Type B pancreatic cell (in vitro differentiated cells): ENCODE results near the gene GAPVD1. TPM values are rescaled to one million over a fixed set of nuclear protein-coding genes. Genes with fewer than 3 reads are reported as not detected.
A peak's percentile ranks its signal among the peaks of the same experiment; 100 is the strongest.

Experiments used
- DNase-seq: peaks from one replicate; pipeline ENCODE4 v3.0.0; 2021; ENCODE audit warnings: mixed read lengths; ENCODE audit not compliant: unreplicated experiment; ENCODE audit errors: extremely low spot score
- H3K27ac Mint-ChIP-seq: 2 replicates; pipeline ENCODE4 v1.8.0; 2021; ENCODE audit warnings: mild to moderate bottlenecking, mixed read lengths
- H3K27me3 Mint-ChIP-seq: 2 replicates; pipeline ENCODE4 v1.8.0; 2021; ENCODE audit warnings: mixed read lengths
- H3K36me3 Mint-ChIP-seq: 2 replicates; pipeline ENCODE4 v1.8.0; 2021; ENCODE audit warnings: mixed read lengths
- H3K4me1 Mint-ChIP-seq: one replicate; pipeline ENCODE4 v1.8.0; 2021; ENCODE audit warnings: mixed read lengths; ENCODE audit not compliant: unreplicated experiment
- H3K4me3 Mint-ChIP-seq: 2 replicates; pipeline ENCODE4 v1.8.0; 2021; ENCODE audit warnings: mild to moderate bottlenecking, mixed read lengths
- H3K9me3 Mint-ChIP-seq: 2 replicates; pipeline ENCODE4 v1.8.0; 2021; ENCODE audit warnings: mixed read lengths
- total RNA-seq: library from RNA; stranded (reverse); gene quantifications from 2 replicates; pipeline ENCODE4 v1.2.1, GENCODE V29; 2021; ENCODE audit warnings: low replicate concordance
- TF ChIP-seq, protein P1 (sequence below): fragments of 200-600 bp; sonication (generic); conservative IDR thresholded peaks from 2 replicates; pipeline ENCODE4 v1.5.0; 2021; ENCODE audit warnings: antibody characterized with exemption, mild to moderate bottlenecking

GAPVD1 gene
- total RNA-seq, 1 donor from 2014 or later: 44.4 TPM

DNA sequence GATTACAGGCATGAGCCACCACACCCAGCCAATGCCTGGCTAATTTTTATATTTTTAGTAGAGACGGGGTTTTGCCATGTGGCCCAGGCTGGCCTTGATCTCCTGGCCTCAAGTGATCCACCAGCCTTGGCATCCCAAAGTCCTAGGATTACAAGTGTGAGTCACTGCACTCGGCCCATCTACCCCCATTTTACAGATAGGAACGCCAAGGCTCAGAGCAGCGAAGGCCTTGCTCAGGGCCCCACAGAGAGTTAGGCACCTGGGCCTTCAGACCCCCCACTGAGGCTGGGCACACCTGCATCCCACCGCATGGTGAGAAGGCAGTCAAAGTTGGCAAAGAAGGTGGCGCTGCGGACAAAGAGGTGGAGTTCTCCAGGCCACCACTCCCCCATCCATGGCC lies 143.1 kb downstream of the GAPVD1 start:
- TF ChIP-seq, protein P1, sequence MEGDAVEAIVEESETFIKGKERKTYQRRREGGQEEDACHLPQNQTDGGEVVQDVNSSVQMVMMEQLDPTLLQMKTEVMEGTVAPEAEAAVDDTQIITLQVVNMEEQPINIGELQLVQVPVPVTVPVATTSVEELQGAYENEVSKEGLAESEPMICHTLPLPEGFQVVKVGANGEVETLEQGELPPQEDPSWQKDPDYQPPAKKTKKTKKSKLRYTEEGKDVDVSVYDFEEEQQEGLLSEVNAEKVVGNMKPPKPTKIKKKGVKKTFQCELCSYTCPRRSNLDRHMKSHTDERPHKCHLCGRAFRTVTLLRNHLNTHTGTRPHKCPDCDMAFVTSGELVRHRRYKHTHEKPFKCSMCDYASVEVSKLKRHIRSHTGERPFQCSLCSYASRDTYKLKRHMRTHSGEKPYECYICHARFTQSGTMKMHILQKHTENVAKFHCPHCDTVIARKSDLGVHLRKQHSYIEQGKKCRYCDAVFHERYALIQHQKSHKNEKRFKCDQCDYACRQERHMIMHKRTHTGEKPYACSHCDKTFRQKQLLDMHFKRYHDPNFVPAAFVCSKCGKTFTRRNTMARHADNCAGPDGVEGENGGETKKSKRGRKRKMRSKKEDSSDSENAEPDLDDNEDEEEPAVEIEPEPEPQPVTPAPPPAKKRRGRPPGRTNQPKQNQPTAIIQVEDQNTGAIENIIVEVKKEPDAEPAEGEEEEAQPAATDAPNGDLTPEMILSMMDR: no peak
- no peak for DNase-seq
- H3K4me3 Mint-ChIP-seq: no peak overlapping the region

DNA sequence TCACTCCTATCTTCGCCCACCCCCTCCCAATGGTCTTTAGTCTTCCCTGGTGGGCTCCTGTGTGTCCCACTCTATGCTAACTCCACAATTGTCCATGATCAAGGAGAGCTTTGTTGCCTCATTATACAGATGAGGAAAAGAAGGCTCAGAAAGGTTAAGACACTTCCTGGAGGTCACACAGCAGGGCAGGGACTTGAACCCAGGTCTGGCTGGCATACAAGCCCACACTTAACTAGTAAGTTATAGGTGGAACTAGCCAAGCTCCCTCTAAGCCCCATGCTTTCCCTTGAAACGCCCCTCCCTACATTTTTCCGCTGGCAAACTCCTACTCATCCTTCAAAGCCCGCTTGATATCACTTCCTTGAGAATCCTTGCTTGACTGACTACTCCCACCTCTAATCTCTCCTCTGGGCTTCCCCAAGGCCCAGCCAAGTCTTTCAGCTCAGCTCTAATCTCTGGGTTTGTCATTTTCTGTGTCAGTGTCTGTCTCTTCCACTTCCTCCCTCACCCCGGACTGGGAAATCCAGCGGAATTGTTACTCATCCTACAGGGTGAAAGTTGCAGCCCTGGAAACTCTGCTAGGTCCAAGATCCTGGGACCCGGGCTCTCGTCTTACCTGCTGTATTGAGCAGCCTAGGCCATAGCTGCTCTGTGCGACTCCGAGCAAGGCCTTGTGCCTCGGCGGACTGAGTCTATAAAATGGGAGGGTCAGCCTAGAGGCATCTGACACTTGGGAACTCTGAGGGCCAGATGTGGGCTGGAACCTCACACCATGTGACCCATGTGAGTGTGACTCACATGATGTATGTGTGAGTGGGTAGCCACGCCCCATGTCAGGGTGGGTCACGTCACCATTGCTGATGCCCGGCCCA lies 144.5 kb downstream of the GAPVD1 start:
- H3K4me1 Mint-ChIP-seq: peaks cover 7% of the 10 kb centered on the region
- H3K27me3 Mint-ChIP-seq: peaks cover 17% of the 10 kb centered on the region
- no peaks in the 10 kb centered on the region for H3K36me3 Mint-ChIP-seq
- H3K4me3 Mint-ChIP-seq: peak overlapping the region; percentile 85
- H3K27ac Mint-ChIP-seq: peak overlapping the region; percentile 23
- peaks cover 6% of the 10 kb centered on the region for H3K9me3 Mint-ChIP-seq
- no peak for DNase-seq
- TF ChIP-seq, protein P1: no peak

More for the DNA sequence above, 143.1 kb downstream of the GAPVD1 start:
- Mint-ChIP-seq H3K27me3 (peaks cover 11% of the 10 kb centered on the region), H3K9me3 (peaks cover under 1% of the 10 kb centered on the region), H3K36me3 (no peaks in the 10 kb centered on the region), H3K4me1 (peaks cover 2% of the 10 kb centered on the region), H3K27ac (no peak overlapping the region)

DNA sequence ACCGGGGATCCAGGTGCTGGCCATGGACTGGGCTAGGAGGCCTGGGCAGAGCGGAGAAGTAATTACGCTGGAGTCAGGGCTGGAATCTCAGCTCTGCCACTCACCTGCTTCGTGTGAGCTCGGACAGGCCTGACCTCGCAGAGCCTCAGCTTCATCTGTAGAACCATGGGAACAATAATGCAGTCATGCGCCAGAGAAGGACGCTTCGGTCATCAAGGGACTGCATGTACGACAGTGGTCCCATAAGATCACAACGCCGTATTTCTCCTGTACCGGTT lies 145.1 kb downstream of the GAPVD1 start:
- Mint-ChIP-seq H3K27me3 (peaks cover 17% of the 10 kb centered on the region), H3K9me3 (peaks cover 6% of the 10 kb centered on the region), H3K27ac (peak overlapping the region; percentile 39), H3K36me3 (no peaks in the 10 kb centered on the region), H3K4me1 (peaks cover 7% of the 10 kb centered on the region), H3K4me3 (peak overlapping the region; percentile 85)
- TF ChIP-seq, protein P1: no peak
- no peak for DNase-seq

DNA sequence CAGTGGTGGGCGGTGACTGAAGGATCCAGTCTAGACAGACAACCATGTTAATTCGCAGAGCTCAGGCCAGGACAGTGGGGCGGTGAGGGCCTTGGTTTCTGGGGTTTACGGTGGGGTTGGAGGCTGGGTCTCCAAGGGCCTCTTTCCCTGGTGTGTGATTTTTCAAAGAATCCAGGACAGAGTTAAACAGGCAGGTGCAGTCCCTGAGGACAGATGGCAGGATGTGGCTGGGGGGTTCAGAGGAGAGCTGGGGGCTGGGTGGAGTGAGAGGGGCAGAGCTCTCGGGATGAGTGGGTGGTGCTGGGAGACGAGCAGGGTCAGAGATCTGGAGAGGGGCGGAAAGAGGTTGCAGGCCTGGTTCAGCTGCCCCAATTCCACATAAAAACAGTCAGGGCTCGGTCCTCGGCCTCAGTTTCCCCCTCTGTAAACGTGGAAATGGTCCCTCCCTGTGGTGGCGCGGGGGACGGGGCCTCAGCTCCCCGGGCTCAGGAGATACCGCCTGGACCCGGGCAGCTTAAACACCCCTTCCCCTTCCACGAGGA lies 145.9 kb downstream of the GAPVD1 start:
- peaks cover 17% of the 10 kb centered on the region for H3K27me3 Mint-ChIP-seq
- no peaks in the 10 kb centered on the region for H3K36me3 Mint-ChIP-seq
- peak overlapping the region; percentile 85 for H3K4me3 Mint-ChIP-seq
- peaks cover 6% of the 10 kb centered on the region for H3K9me3 Mint-ChIP-seq
- peak overlapping the region; percentile 39 for H3K27ac Mint-ChIP-seq
- no peak for DNase-seq
- H3K4me1 Mint-ChIP-seq: peaks cover 12% of the 10 kb centered on the region
- TF ChIP-seq, protein P1: no peak

DNA sequence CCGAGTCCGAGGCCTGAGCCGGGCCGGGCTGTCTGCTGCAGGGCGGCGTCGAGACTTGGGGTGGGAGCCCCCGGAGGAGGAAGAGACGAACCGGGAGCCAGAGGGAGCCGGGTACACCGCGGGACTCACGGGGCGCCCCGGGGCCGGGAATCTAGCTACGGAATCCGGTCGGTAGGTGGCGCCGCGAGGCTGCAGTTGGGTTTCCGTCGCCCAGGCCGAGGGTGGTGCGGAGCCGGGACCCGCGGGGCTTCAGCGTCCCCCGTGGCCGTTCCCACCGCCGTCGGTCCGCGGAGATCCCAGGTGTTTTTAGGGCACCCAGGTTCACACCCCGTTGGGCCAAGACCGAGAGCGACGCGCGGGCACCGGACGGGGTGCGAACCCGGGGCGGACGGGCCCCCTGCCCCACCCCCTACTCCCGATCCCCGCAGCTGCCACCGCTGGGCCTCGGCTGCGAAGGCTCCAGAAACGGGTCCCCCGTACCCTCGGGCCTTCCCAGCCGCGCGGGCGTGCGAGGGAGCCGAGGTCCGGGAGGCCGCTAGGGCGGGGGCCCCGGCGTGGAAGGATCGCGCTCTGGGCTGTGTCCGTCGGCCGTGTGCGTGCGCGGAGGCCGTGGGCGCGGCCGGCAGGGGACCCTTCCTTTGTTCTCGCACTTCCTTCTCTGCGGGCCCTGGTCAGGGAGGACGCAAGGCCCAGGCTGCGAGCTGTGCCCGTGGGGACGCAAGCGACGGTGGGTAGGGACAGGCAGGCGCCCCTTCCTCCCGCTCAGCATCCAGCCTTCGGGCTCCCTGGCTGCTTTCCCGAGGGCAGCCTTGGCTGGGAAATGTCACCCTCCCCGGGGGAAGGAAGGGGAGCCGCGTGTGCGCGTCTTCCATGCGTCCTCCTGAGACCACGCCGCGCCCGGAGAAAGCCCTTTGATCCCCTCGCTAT lies 146.6 kb downstream of the GAPVD1 start:
- DNase-seq: peak; percentile 87
- Mint-ChIP-seq H3K27me3 (peaks cover 17% of the 10 kb centered on the region), H3K36me3 (no peaks in the 10 kb centered on the region), H3K4me1 (peaks cover 12% of the 10 kb centered on the region), H3K4me3 (peak overlapping the region; percentile 76), H3K27ac (no peak overlapping the region), H3K9me3 (peaks cover 6% of the 10 kb centered on the region)
- TF ChIP-seq, protein P1: peak; percentile 98
